ENCODE measurements around the gene OR6C70.

The OR6C70 gene

GRCh38 chr12:55470088-55470829 lies at the start of gene OR6C70:
TSS of gene OR6C70 (minus strand) at chr12:55470138. CDS start at chr12:55470138, 0 bp downstream.
- H3K79me2 ChIP-seq (ENCODE audit: low read length) = no peaks in the 10 kb centered on the region
- H3K4me3 ChIP-seq (ENCODE audit: low read length) = no peak within 1 kb of the TSS
- H4K20me1 ChIP-seq (ENCODE audit: insufficient read depth, low read length) = no peaks in the 10 kb centered on the region
- H3K27ac ChIP-seq (ENCODE audit: low read length) = no peak within 1 kb of the TSS
- H3K4me2 ChIP-seq (ENCODE audit: low read length) = no peak within 1 kb of the TSS
- H3K36me3 ChIP-seq (replicated peaks; ENCODE audit: low read depth, low read length) = peaks cover 5% of the 10 kb centered on the region
- peaks cover 27% of the 10 kb centered on the region for H3K27me3 ChIP-seq (ENCODE audit: low read depth, low read length)
- TF ChIP-seq CTCF (IDR thresholded peaks at IDR 0.05; ENCODE audit: low read depth, low read length) = no peak
- TF ChIP-seq EZH2phosphoT487 (IDR thresholded peaks at IDR 0.05; ENCODE audit: low read depth) = no peak
- peaks cover 20% of the 10 kb centered on the region for H3K4me1 ChIP-seq (ENCODE audit: low read length)
- H3K9ac ChIP-seq (ENCODE audit: low read length) = no peak within 1 kb of the TSS
- H2AFZ ChIP-seq (ENCODE audit: low read depth, low read length) = no peak within 1 kb of the TSS
- H3K9me3 ChIP-seq (ENCODE audit: insufficient read depth, low read length) = peaks cover 7% of the 10 kb centered on the region; the same call in 1 of the 2 replicates

- no peak overlapping the region for H3K4me3 ChIP-seq (ENCODE audit: low read length)
- no peaks in the 10 kb centered on the region for H3K27me3 ChIP-seq (ENCODE audit: low read depth, low read length)
- H3K4me1 ChIP-seq (ENCODE audit: low read length) = no peaks in the 10 kb centered on the region
- TF ChIP-seq CTCF (IDR thresholded peaks at IDR 0.05; ENCODE audit: low read depth, low read length) (no peak), EZH2phosphoT487 (IDR thresholded peaks at IDR 0.05; ENCODE audit: low read depth) (no peak)
- H3K9ac ChIP-seq (ENCODE audit: low read length) = no peak overlapping the region
- no peaks in the 10 kb centered on the region for H3K9me3 ChIP-seq (ENCODE audit: insufficient read depth, low read length)
- no peaks in the 10 kb centered on the region for H3K79me2 ChIP-seq (ENCODE audit: low read length)
- no peaks in the 10 kb centered on the region for H3K36me3 ChIP-seq (replicated peaks; ENCODE audit: low read depth, low read length)
- H3K4me2 ChIP-seq (ENCODE audit: low read length) = no peak overlapping the region
- H2AFZ ChIP-seq (ENCODE audit: low read depth, low read length) = no peak overlapping the region
- no peak overlapping the region for H3K27ac ChIP-seq (ENCODE audit: low read length)
- no peaks in the 10 kb centered on the region for H4K20me1 ChIP-seq (ENCODE audit: insufficient read depth, low read length)
Measured at GRCh38 chr12:55516391-55516790, 46.5 kb upstream of the OR6C70 start.

- Histone ChIP-seq H3K9ac (ENCODE audit: low read length) (no peak overlapping the region), H3K4me1 (ENCODE audit: low read length) (no peaks in the 10 kb centered on the region), H3K4me3 (ENCODE audit: low read length) (no peak overlapping the region), H3K27me3 (ENCODE audit: low read depth, low read length) (no peaks in the 10 kb centered on the region), H3K36me3 (replicated peaks; ENCODE audit: low read depth, low read length) (no peaks in the 10 kb centered on the region), H3K79me2 (ENCODE audit: low read length) (no peaks in the 10 kb centered on the region), H3K27ac (ENCODE audit: low read length) (no peak overlapping the region), H4K20me1 (ENCODE audit: insufficient read depth, low read length) (no peaks in the 10 kb centered on the region), H2AFZ (ENCODE audit: low read depth, low read length) (no peak overlapping the region), H3K9me3 (ENCODE audit: insufficient read depth, low read length) (no peaks in the 10 kb centered on the region), H3K4me2 (ENCODE audit: low read length) (no peak overlapping the region)
- no peak for TF ChIP-seq CTCF (IDR thresholded peaks at IDR 0.05; ENCODE audit: low read depth, low read length)
- TF ChIP-seq EZH2phosphoT487 (IDR thresholded peaks at IDR 0.05; ENCODE audit: low read depth) = no peak
Measured at GRCh38 chr12:55515696-55516095, 45.8 kb upstream of the OR6C70 start.

DNA sequence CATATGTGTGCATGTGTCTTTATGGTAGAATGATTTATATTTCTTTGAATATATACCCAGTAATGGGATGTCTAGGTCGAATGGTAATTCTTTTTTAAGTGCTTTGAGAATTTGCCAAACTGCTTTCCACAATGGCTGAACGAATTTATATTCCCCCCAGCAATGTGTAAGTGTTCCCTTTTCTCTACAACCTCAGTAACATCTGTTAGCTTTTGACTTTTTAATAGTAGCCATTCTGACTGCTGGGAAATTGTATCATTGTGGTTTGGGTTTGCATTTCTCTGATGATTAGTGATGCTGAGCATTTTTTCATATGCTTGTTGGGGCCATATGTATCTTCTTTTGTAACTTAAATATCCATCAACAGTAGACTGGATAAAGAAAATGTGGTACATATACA lies 31.7 kb upstream of the OR6C70 start:
- H3K36me3 ChIP-seq (replicated peaks; ENCODE audit: low read depth, low read length) = no peaks in the 10 kb centered on the region
- no peaks in the 10 kb centered on the region for H3K27me3 ChIP-seq (ENCODE audit: low read depth, low read length)
- no peak overlapping the region for H3K4me3 ChIP-seq (ENCODE audit: low read length)
- no peak overlapping the region for H3K4me2 ChIP-seq (ENCODE audit: low read length)
- no peak overlapping the region for H3K27ac ChIP-seq (ENCODE audit: low read length)
- H3K4me1 ChIP-seq (ENCODE audit: low read length) = no peaks in the 10 kb centered on the region
- H3K9me3 ChIP-seq (ENCODE audit: insufficient read depth, low read length) = no peaks in the 10 kb centered on the region
- no peaks in the 10 kb centered on the region for H4K20me1 ChIP-seq (ENCODE audit: insufficient read depth, low read length)
- no peaks in the 10 kb centered on the region for H3K79me2 ChIP-seq (ENCODE audit: low read length)
- no peak overlapping the region for H2AFZ ChIP-seq (ENCODE audit: low read depth, low read length)
- H3K9ac ChIP-seq (ENCODE audit: low read length) = no peak overlapping the region
- TF ChIP-seq CTCF (IDR thresholded peaks at IDR 0.05; ENCODE audit: low read depth, low read length) = no peak
- no peak for TF ChIP-seq EZH2phosphoT487 (IDR thresholded peaks at IDR 0.05; ENCODE audit: low read depth)
